ENCODE results near the gene TBC1D16.
A peak's percentile ranks its signal among the peaks of the same experiment; 100 is the strongest.

Gene TBC1D16

GRCh38 chr17:79948945-79949655 is 86.6 kb downstream of the TBC1D16 start:
- DNase-seq, result no peak

GRCh38 chr17:79948406-79948944 is 87.2 kb downstream of the TBC1D16 start:
- DNase-seq, result no peak

GRCh38 chr17:79947351-79948031 is 88.2 kb downstream of the TBC1D16 start:
- no peak for DNase-seq

GRCh38 chr17:79946352-79947231 is 89.1 kb downstream of the TBC1D16 start:
- no peak for DNase-seq

GRCh38 chr17:79945591-79946255 is 89.9 kb downstream of the TBC1D16 start:
- DNase-seq, result no peak

- no peak for DNase-seq
These were observed 90.8 kb downstream of the TBC1D16 start for GRCh38 chr17:79944821-79945391.

- DNase-seq, result no peak
These were observed 91.3 kb downstream of the TBC1D16 start for GRCh38 chr17:79944251-79944812.

GRCh38 chr17:79943347-79944241 is 92.1 kb downstream of the TBC1D16 start:
- DNase-seq, result no peak

GRCh38 chr17:79942591-79943346 is 92.9 kb downstream of the TBC1D16 start:
- peak; percentile 31 for DNase-seq

- no peak for DNase-seq
These were observed 93.7 kb downstream of the TBC1D16 start for GRCh38 chr17:79942011-79942405.

GRCh38 chr17:79941088-79942010 is 94.3 kb downstream of the TBC1D16 start:
- no peak for DNase-seq

GRCh38 chr17:79940459-79941087 is 95.1 kb downstream of the TBC1D16 start:
- DNase-seq, result no peak

- no peak for DNase-seq
These were observed 95.8 kb downstream of the TBC1D16 start for GRCh38 chr17:79939755-79940458.

GRCh38 chr17:79939094-79939435 is 96.6 kb downstream of the TBC1D16 start:
- DNase-seq, result no peak

- no peak for DNase-seq
These were observed 97.2 kb downstream of the TBC1D16 start for GRCh38 chr17:79938336-79939093.

- no peak for DNase-seq
These were observed 98.0 kb downstream of the TBC1D16 start for GRCh38 chr17:79937391-79938335.
